Measurements from ENCODE around the gene DSE.

- TF ChIP-seq, protein P1, sequence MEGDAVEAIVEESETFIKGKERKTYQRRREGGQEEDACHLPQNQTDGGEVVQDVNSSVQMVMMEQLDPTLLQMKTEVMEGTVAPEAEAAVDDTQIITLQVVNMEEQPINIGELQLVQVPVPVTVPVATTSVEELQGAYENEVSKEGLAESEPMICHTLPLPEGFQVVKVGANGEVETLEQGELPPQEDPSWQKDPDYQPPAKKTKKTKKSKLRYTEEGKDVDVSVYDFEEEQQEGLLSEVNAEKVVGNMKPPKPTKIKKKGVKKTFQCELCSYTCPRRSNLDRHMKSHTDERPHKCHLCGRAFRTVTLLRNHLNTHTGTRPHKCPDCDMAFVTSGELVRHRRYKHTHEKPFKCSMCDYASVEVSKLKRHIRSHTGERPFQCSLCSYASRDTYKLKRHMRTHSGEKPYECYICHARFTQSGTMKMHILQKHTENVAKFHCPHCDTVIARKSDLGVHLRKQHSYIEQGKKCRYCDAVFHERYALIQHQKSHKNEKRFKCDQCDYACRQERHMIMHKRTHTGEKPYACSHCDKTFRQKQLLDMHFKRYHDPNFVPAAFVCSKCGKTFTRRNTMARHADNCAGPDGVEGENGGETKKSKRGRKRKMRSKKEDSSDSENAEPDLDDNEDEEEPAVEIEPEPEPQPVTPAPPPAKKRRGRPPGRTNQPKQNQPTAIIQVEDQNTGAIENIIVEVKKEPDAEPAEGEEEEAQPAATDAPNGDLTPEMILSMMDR (IDR thresholded peaks at IDR 0.05; ENCODE audit: borderline replicate concordance, extremely low read depth, low read length, poor library complexity, severe bottlenecking) = no peak
- no peak for TF ChIP-seq EZH2 (IDR thresholded peaks at IDR 0.05; ENCODE audit: borderline replicate concordance, low read depth, low read length, severe bottlenecking)
These were observed 63.4 kb downstream of the DSE start for GRCh38 chr6:116434056-116434725.
